GM18498 (cell line): Measurements from ENCODE around the gene WIPI1.

ENCODE experiments used
- ATAC-seq: cut with Tn5 transposase; IDR thresholded peaks from one replicate; pipeline ENCODE4 v1.9.1; 2021; ENCODE audit warnings: mild to moderate bottlenecking, moderate library complexity; ENCODE audit not compliant: unreplicated experiment

The WIPI1 gene

DNA sequence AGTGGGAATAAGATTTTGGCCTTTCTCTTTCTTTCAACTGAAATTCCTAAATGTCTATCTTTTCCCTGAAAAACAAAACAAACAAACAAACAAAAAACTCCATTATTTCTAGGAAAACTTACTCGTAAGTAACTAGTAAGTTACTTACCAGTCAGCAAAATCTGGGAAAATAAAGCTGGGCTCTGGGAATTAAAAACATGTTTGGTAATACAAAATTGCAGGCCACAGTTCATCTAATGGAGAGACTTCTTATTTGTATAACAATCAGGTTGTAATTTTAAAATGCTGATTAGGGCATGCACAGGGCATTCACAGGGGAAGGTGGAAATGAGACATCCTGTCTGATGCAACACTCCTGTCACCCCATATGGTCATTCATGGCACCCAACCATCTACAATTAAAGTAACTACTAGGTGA lies 3.8 kb upstream of the WIPI1 start:
- ATAC-seq = no peak

DNA sequence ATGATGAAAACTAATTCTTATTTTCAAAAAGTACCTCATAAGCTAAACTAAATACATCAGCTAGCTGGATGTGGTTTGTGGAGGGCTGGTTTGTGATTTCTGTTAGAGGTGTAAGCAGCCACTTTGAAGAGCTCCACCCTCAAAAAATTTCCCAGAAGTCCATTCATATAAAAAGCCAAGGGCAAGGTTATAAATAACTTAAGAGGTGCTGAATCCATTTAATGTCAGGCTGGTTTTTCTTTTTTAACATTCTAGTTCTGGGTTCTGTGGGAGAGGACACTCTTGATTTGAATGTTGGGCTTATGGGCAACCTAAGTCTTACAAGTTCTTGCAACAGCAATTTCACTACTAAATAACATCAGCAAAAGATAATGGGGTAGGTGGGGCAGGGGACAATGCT lies 3.4 kb upstream of the WIPI1 start:
- ATAC-seq = no peak

- no peak for ATAC-seq
Measured at GRCh38 chr17:68460146-68460545, 2.9 kb upstream of the WIPI1 start.

- peak; percentile 24 for ATAC-seq
Measured at GRCh38 chr17:68459037-68459639, 1.8 kb upstream of the WIPI1 start.

- ATAC-seq = no peak
Measured at GRCh38 chr17:68458260-68459036, 1.2 kb upstream of the WIPI1 start.

DNA sequence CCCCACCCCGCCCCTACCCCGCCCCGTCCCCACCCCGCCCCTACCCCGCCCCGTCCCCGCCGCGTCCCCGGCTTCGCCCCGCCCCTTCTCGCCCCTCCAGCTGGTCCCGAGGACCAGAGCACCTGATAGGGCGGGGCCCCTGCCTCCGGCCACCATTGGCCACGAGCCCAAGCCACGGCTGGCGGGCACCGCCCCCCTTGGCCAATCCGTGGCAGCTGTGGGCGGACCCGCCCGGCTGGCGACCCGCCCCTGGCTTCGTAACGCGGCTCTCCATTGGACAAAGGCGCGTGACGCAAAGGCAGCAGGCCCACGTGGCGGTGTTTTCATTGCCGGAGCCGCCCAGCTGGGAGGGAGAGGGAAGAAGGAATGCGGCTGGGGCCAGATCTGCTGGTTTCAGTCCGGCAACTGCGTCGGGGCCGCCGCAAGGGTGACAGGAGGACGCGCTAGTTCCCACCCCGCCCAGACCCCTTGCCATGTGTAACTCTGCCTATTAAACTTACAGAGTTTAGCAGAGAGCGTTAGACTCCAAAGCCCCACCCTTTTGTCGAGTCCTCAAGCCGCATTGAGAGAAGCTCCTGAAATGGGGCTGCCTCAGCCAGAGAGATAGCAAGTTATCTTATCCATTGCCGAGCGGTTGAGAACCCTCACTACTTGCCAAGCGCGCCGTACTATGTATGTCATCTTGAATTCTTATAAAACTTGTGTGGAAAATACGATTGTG lies 403 bp upstream of the WIPI1 start:
- peak; percentile 81 for ATAC-seq

DNA sequence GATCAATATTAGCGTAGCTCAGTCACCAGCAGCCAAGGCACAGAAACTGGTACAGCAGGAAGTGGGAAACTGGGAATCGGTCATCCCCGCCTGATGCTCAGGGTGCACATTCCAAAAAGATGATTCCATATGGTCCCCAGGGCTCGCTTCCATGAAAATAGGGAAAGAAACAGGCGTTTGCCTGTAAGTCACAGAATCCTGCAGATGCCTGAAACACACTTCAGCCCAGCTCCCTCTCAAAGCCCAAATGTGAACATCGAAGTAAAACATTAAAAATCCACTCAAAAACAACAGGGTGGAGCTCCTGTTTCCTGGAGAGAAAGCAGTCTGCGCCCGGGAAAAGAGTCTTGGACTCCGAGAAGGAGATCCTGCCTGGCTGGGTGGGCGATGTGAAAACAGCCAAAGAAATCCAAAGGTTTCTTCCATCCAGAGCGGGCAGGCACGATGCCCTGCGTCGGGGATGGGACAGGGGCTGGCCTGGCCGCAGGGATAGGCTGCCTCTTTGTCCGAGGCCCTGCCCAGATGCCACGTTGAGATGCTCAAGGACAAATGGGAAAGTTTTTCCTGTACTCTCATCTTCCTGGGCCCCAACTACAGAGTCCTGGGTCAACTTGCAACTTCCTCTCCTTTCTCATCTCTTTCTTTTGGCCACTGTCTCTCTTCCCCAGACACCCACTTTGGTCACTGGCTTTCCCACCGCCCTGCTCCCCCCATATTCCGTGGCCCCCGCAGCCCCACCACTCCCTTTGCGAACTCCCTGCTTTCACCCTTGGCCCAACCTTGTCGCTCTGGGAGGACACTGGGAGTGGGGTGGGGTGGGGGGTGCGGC lies 743 bp downstream of the WIPI1 start:
- no peak for ATAC-seq

- no peak for ATAC-seq
Measured at GRCh38 chr17:68455901-68456338, 1.4 kb downstream of the WIPI1 start.

DNA sequence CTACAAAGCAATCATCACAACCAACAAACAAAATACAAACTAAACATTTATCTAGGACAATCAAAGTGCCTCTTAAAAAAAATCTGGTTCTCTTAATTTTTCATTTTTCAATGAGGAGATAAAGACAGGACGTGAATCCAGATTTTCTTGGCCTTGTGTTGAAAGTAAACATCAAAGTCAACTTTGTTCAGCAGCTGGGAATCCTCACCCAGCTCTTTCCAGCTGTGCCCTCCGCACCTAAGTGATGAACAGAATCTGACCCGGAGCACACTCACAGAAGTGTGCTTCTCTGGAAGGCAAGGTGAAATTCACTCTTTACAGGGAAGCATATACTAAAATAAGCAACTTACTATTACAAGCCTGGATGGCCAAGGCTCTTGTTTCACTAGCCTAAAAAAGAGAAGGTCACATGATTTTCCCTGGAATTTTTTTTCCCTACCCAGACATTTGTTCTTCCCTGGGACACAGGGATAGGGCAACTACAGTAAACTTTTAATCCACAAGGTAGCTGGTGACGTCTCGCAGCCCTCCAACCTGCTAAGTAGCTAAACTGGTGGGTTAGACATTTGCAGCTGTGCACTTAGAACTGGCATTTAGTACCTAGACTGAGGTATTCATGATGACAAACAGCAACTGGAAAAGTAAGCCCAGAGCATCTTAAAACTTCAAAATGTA lies 3.2 kb downstream of the WIPI1 start:
- no peak for ATAC-seq

DNA sequence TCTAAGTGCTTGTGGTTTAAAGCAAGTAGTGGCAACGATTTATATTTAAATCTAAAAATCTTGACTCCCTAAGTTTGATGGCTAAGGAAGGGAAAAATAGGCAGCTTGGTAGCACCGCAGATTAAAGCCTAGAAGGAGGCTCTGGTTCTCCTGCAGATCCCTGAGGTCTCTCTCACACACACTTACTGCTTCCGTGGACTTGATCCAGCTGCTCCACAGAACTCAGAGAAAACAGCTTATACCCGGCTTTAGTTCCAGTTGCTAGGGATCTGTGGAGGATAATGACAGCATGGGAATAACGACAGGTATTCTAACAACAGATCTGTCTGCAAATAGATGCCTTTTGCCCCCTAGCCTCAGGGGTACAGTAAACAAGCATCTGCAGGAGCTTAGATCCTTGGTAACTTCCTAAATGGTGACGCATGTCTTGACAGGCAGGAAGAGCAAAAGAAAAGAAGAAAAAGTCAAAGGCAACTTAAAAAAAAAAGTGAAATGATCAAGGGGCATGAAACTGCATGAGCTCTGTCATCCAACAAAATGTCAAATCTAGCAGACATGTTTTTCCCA lies 4.5 kb downstream of the WIPI1 start:
- ATAC-seq = no peak

GRCh38 chr17:68451670-68452354 lies 5.5 kb downstream of the WIPI1 start:
- no peak for ATAC-seq

- ATAC-seq = no peak
Measured at GRCh38 chr17:68450801-68451200, 6.5 kb downstream of the WIPI1 start.

DNA sequence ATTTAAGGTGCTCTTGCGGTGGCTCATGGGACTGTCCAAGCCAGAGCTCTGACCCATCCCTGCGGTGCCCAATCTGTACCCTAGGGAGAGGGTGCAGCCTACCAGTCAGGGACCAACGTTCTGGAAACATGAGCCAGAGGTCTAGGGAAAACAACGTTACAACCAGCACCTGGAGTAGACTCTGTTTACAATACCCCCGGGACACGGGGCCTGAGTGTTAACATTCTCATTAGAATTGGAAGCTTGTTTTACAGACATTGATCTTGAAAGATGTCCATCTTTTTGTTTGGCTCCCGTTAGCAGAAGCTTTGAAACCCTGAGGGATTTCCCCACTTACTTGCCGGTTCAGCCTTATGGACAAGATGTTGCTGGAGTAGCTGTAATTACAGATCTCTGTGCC lies 6.9 kb downstream of the WIPI1 start:
- ATAC-seq = no peak

GRCh38 chr17:68449021-68449739 lies 8.1 kb downstream of the WIPI1 start:
- no peak for ATAC-seq

- no peak for ATAC-seq
Measured at GRCh38 chr17:68446626-68447041, 10.7 kb downstream of the WIPI1 start.

GRCh38 chr17:68445671-68446070 lies 11.6 kb downstream of the WIPI1 start:
- no peak for ATAC-seq

DNA sequence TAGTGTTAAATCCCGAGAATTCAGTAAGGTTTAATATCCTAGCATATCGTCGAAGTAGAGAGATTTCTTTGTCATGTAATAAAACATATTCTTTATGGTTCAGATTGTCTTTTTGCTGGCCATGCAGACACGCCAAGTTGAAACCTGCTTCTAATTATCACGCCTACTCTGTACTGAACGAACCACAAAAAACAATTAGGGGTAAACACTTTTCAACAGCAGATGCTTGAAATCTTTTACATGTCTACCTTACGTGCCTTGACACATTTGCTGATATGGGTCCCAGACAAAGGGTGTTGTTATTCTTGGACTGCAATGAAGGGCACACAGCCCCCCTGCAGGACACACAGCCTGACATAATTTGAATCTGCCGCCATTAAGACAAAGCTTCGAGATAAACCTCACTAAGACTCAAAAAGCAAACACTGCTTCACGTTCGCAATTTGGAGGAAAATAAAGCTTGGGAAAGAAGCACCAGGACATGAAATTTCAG lies 13.3 kb downstream of the WIPI1 start:
- no peak for ATAC-seq

- ATAC-seq = no peak
Measured at GRCh38 chr17:68441070-68441770, 16.1 kb downstream of the WIPI1 start.
